ENCODE measurements around the gene FGF21.

Gene FGF21

GRCh38 chr19:48731452-48731851 lies 23.9 kb upstream of the FGF21 start:
- no peak for TF ChIP-seq CTCF (IDR thresholded peaks at IDR 0.05; ENCODE audit: low read depth, low read length, missing control alignments)

GRCh38 chr19:48734625-48735024 lies 20.7 kb upstream of the FGF21 start:
- DNase-seq (ENCODE audit: low read depth) = no peak
- no peak for TF ChIP-seq CTCF (IDR thresholded peaks at IDR 0.05; ENCODE audit: low read depth, low read length, missing control alignments)
- no peak overlapping the region for H3K4me3 ChIP-seq (ENCODE audit: low read depth, low read length)

More at GRCh38 chr19:48731452-48731851, 23.9 kb upstream of the FGF21 start:
- H3K4me3 ChIP-seq (ENCODE audit: low read depth, low read length) = no peak overlapping the region
- DNase-seq (ENCODE audit: low read depth) = no peak

- H3K4me3 ChIP-seq (ENCODE audit: low read depth, low read length) = no peak overlapping the region
- DNase-seq (ENCODE audit: low read depth) = no peak
- TF ChIP-seq CTCF (IDR thresholded peaks at IDR 0.05; ENCODE audit: low read depth, low read length, missing control alignments) = no peak
Observed at GRCh38 chr19:48735031-48735615, 20.2 kb upstream of the FGF21 start.

- H3K4me3 ChIP-seq (ENCODE audit: low read depth, low read length) = no peak overlapping the region
- DNase-seq (ENCODE audit: low read depth) = no peak
- no peak for TF ChIP-seq CTCF (IDR thresholded peaks at IDR 0.05; ENCODE audit: low read depth, low read length, missing control alignments)
Observed at GRCh38 chr19:48737360-48737998, 17.8 kb upstream of the FGF21 start.

- no peak for DNase-seq (ENCODE audit: low read depth)
- TF ChIP-seq CTCF (IDR thresholded peaks at IDR 0.05; ENCODE audit: low read depth, low read length, missing control alignments) = peak; percentile 39
- H3K4me3 ChIP-seq (ENCODE audit: low read depth, low read length) = peak overlapping the region; percentile 55
Observed at GRCh38 chr19:48738557-48739403, 16.5 kb upstream of the FGF21 start.

GRCh38 chr19:48739404-48740163 lies 15.7 kb upstream of the FGF21 start:
- DNase-seq (ENCODE audit: low read depth) = no peak
- no peak for TF ChIP-seq CTCF (IDR thresholded peaks at IDR 0.05; ENCODE audit: low read depth, low read length, missing control alignments)
- H3K4me3 ChIP-seq (ENCODE audit: low read depth, low read length) = peak overlapping the region; percentile 55

All from GM12864 (cell line).